NCI-H146 (cell line): ENCODE data around the gene SRRM5.
"Not testable (repeated sequence)": the region's sequence is repeated elsewhere in the genome, so short reads cannot be mapped to it uniquely, and the experiment has no call there.

Experiments used
- DNase-seq: peaks from one replicate; lab custom pipeline; 2025; lab: John Stamatoyannopoulos, UW

The SRRM5 gene

GRCh38 chr19:43638214-43638994 is 26.5 kb downstream of the SRRM5 start:
- DNase-seq, result no peak

GRCh38 chr19:43638995-43639518 is 27.2 kb downstream of the SRRM5 start:
- DNase-seq, result no peak

GRCh38 chr19:43639519-43640423 is 27.9 kb downstream of the SRRM5 start, which contains the start of gene CADM4:
CADM4 (minus strand) TSS chr19:43639850; CDS start chr19:43639790, 60 bp downstream.
- DNase-seq, result peak; percentile 61

- DNase-seq, result no peak
Observed at GRCh38 chr19:43640424-43640757, 28.5 kb downstream of the SRRM5 start.

- no peak for DNase-seq
Observed at GRCh38 chr19:43641333-43641732, 29.4 kb downstream of the SRRM5 start.

GRCh38 chr19:43642531-43642930 is 30.6 kb downstream of the SRRM5 start:
- no peak for DNase-seq

GRCh38 chr19:43643326-43643725 is 31.4 kb downstream of the SRRM5 start:
- DNase-seq, result peak; percentile 11

- DNase-seq, result peak; percentile 28
Observed at GRCh38 chr19:43644181-43644580, 32.3 kb downstream of the SRRM5 start.

GRCh38 chr19:43648633-43649032 is 36.7 kb downstream of the SRRM5 start:
- no peak for DNase-seq

GRCh38 chr19:43649514-43649913 is 37.6 kb downstream of the SRRM5 start:
- DNase-seq, result no peak

- not testable (repeated sequence) for DNase-seq
Observed at GRCh38 chr19:43650276-43650675, 38.4 kb downstream of the SRRM5 start.

GRCh38 chr19:43651758-43652545 is 40.1 kb downstream of the SRRM5 start:
- peak; percentile 70 for DNase-seq

- no peak for DNase-seq
Observed at GRCh38 chr19:43652546-43652874, 40.6 kb downstream of the SRRM5 start.

GRCh38 chr19:43656436-43656835 is 44.5 kb downstream of the SRRM5 start:
- no peak for DNase-seq

GRCh38 chr19:43658001-43658400 is 46.1 kb downstream of the SRRM5 start:
- no peak for DNase-seq

- DNase-seq, result no peak
Observed at GRCh38 chr19:43658494-43658893, 46.6 kb downstream of the SRRM5 start.

GRCh38 chr19:43660301-43660970 is 48.5 kb downstream of the SRRM5 start:
- no peak for DNase-seq

- no peak for DNase-seq
Observed at GRCh38 chr19:43660971-43661360, 49.1 kb downstream of the SRRM5 start.

- peak; percentile 32 for DNase-seq
Observed at GRCh38 chr19:43662487-43662886, 50.6 kb downstream of the SRRM5 start.

- no peak for DNase-seq
Observed at GRCh38 chr19:43664018-43664417, 52.1 kb downstream of the SRRM5 start.
